ENCODE results near the gene CLEC20A. TPM values are rescaled to one million over a fixed set of nuclear protein-coding genes. Genes with fewer than 3 reads are reported as not detected.

Gene CLEC20A
- total RNA-seq, 8 experiments from 2014 or later = 0.21 to 3.1 (median 0.50) TPM; not detected in 2

DNA sequence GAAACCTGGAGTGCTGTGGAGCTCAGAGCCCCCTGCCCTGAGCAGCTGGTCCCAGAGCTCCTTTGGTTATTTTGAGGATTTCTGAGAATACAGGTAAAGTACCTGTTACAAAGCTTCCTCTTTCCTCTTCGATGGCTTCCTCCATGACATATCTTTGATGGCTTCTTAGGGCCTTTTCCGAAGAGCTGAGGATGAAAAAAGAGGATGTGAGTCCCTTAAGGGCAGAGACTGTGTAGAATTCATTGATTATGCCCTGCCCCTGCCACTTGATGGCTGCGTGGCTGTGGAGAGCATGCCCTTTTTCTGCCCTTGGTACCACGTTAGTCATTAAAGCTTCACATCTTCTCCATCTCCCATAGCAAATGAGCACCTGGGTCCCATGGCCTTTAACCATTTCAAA, 30.4 kb upstream of the CLEC20A start:
- WGBS, 10 experiments = 66 to 90% (median 81%) methylated on average over 2 to 4 of the region's 4 CpGs; no CpG with 5 or more reads in 1 of the 10 experiments
- no peak overlapping the region for H3K4me3 ChIP-seq
- in situ Hi-C loops (cut with MboI; ENCODE audit: low pct_unique_long_range_greater_than_20kb in 2 of 9, low sequenced_read_pairs in 9 of 9, unreplicated experiment in 9 of 9) = loop anchor here in 8 of 9 experiments (25.0 kb wide), 6 partner anchors 215 to 860 kb away; partner anchors contain the start of gene AXDND1 (in 5 of the 8)
- ATAC-seq (replicated peaks in 6 of 8) = no peak
- H3K27ac ChIP-seq = no peak overlapping the region
- peaks cover 0 to 10% of the 10 kb centered on the region in 2 donors for H3K4me1 ChIP-seq (replicated peaks in 1 of 2)

DNA sequence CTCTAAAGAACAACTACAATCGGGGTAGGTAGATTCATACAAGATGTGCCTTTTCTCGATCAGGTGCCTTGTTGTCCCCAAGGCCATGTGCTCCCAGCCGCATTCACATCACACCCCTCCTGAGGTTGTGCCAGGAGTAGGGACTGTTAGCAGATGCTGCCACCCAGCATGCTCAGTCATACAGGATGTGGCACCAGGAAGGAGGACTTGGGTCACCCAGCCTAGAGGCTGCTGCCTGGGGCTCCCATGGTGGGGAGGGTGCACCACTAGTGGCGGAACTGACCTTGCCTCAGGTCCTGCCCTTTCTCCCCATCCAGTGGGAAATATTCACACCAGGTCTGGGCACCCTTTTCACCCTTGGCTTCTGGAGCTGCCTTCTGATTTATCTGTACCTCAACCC, 24.5 kb upstream of the CLEC20A start:
- no peak overlapping the region for H3K27ac ChIP-seq
- in situ Hi-C loops (cut with MboI; ENCODE audit: low pct_unique_long_range_greater_than_20kb in 2 of 9, low sequenced_read_pairs in 9 of 9, unreplicated experiment in 9 of 9) = loop anchor here in 1 of 9 experiments (25.0 kb wide), 1 partner anchor 184 kb away; no protein-coding TSS in a partner anchor
- no peak overlapping the region for H3K4me3 ChIP-seq
- ATAC-seq (replicated peaks in 6 of 8) = no peak
- 73 to 100% (median 93%) methylated on average over 1 to 3 of the region's 4 CpGs; no CpG with 5 or more reads in 5 of the 10 experiments for WGBS, 10 experiments
- H3K4me1 ChIP-seq (replicated peaks in 1 of 2) = peaks cover 0 to 3% of the 10 kb centered on the region in 2 donors

DNA sequence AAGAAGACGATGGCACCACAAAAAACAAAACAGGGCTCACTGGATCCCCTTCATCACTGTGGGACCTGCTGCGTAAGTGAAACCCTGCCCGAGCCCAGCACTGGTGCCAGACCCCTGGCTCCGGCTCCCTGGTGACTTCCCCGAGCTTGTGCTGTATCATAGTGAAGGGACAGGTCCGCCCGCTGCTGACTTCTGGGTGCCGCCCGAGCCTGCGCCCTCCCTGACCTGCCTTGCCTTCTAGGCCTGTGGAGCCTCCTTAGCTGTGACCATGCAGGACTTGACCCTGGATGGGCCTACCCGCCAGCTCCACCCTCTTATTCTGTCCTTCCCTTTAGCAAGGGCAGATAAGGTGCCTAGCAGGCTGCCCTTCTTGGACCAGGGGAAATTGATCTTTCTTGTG, 24.0 kb upstream of the CLEC20A start:
- peaks cover 0 to 3% of the 10 kb centered on the region in 2 donors for H3K4me1 ChIP-seq (replicated peaks in 1 of 2)
- WGBS, 10 experiments = 92 to 100% (median 100%) methylated on average over 2 to 11 of the region's 11 CpGs; no CpG with 5 or more reads in 7 of the 10 experiments
- in situ Hi-C loops (cut with MboI; ENCODE audit: low pct_unique_long_range_greater_than_20kb in 2 of 9, low sequenced_read_pairs in 9 of 9, unreplicated experiment in 9 of 9) = loop anchor here in 1 of 9 experiments (25.0 kb wide), 1 partner anchor 184 kb away; no protein-coding TSS in a partner anchor
- ATAC-seq (replicated peaks in 6 of 8) = no peak
- H3K27ac ChIP-seq = no peak overlapping the region
- H3K4me3 ChIP-seq = no peak overlapping the region

DNA sequence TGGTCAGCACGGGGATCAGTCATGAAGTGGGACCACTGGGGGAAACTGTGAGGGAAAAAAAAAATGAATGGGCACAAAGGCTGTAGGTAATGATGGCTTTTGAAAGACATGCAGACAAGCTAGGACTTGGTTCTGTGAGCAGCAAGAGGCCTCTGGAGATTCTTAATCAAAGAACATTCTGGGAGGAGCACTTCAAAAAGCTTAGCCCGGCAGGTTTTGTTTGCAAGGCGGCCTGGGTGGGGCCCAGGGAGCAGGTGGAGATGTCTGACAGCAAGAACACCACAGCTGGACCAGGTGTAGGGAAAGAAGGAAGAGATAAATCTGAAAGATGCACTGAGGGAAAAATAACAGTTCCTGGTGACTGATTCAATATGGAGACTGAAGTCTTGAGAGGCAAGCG, 22.1 kb upstream of the CLEC20A start:
- WGBS, 10 experiments = 40 to 100% (median 72%) methylated on average over 1 to 4 of the region's 4 CpGs; no CpG with 5 or more reads in 1 of the 10 experiments
- ATAC-seq (replicated peaks in 6 of 8) = no peak
- H3K4me1 ChIP-seq (replicated peaks in 1 of 2) = no peaks in the 10 kb centered on the region
- H3K27ac ChIP-seq = no peak overlapping the region
- H3K4me3 ChIP-seq = no peak overlapping the region
- in situ Hi-C loops (cut with MboI; ENCODE audit: low pct_unique_long_range_greater_than_20kb in 2 of 9, low sequenced_read_pairs in 9 of 9, unreplicated experiment in 9 of 9) = loop anchor here in 3 of 9 experiments (10.0 to 25.0 kb wide), 2 partner anchors 182 to 214 kb away; no protein-coding TSS in a partner anchor

DNA sequence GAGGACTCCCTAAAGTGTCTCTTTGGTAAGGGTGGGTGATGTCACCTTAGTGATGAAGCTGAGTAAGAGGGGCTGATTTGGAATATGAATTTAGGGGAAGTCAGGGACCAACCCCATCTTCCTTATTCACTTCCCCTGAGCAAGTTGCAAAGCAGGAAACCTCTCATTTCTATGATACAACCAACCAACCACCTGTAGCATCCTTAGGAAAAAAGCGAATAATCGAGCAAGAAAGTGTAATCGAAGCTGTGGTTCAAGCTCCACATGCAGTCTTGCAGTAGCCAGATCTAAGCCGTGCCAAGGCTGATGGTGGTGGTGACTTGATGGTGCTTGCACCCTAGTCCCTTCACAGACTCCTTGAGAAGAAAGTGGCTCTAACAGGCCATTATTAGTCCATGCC, 19.3 kb upstream of the CLEC20A start:
- 75 to 96% (median 86%) methylated on average over 1 to 4 of the region's 4 CpGs; no CpG with 5 or more reads in 1 of the 10 experiments for WGBS, 10 experiments
- H3K4me3 ChIP-seq = no peak overlapping the region
- no peak for ATAC-seq (replicated peaks in 6 of 8)
- no peak overlapping the region for H3K27ac ChIP-seq
- H3K4me1 ChIP-seq (replicated peaks in 1 of 2) = no peaks in the 10 kb centered on the region
- in situ Hi-C loops (cut with MboI; ENCODE audit: low pct_unique_long_range_greater_than_20kb in 2 of 9, low sequenced_read_pairs in 9 of 9, unreplicated experiment in 9 of 9) = loop anchor here in 3 of 9 experiments (10.0 to 25.0 kb wide), 2 partner anchors 179 to 211 kb away; no protein-coding TSS in a partner anchor

DNA sequence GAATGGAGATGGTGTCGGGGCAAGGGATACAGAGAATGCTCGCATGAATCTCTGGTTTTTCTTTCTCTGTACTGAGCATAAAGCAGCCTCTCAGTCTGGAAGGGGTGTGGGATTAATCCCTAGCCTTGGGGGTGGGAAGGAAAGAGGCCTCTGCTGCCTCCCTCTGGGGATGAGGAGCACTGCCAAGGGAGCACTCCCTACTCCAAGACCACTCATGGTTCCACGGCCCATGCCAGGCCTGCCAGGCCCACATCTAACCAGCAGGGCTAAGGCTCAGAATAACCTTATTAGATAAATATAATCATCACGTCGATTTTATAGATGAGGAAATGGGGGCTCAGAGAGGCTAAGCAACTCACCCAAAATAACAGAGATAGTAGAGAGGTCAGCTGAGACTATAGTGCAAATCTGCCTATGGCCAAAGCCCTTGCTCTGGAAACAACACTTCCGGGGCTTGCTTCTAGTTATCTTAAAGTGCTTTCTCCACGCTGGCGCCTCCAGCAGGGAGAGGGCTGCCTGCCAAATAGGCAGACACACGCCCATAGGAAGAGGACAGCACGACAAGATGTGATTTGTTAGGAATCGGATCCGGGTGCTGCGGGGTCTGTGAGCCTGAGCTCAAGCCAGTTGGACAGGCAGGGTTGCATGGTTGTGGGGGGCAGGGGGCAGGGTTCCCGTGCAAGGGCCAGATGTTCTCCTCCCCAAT, 16.7 kb upstream of the CLEC20A start:
- Histone ChIP-seq H3K4me1 (replicated peaks in 1 of 2) (no peaks in the 10 kb centered on the region), H3K27ac (no peak overlapping the region), H3K4me3 (no peak overlapping the region)
- in situ Hi-C loops (cut with MboI; ENCODE audit: low pct_unique_long_range_greater_than_20kb in 2 of 9, low sequenced_read_pairs in 9 of 9, unreplicated experiment in 9 of 9) = loop anchor here in 3 of 9 experiments (10.0 to 25.0 kb wide), 2 partner anchors 176 to 209 kb away; no protein-coding TSS in a partner anchor
- WGBS, 10 experiments = 3 to 91% (median 64%) methylated on average over 1 to 14 of the region's 14 CpGs; no CpG with 5 or more reads in 2 of the 10 experiments
- peak in 3 of 8 experiments; percentile 84 to 97 (median 94) for ATAC-seq (replicated peaks in 6 of 8)

DNA sequence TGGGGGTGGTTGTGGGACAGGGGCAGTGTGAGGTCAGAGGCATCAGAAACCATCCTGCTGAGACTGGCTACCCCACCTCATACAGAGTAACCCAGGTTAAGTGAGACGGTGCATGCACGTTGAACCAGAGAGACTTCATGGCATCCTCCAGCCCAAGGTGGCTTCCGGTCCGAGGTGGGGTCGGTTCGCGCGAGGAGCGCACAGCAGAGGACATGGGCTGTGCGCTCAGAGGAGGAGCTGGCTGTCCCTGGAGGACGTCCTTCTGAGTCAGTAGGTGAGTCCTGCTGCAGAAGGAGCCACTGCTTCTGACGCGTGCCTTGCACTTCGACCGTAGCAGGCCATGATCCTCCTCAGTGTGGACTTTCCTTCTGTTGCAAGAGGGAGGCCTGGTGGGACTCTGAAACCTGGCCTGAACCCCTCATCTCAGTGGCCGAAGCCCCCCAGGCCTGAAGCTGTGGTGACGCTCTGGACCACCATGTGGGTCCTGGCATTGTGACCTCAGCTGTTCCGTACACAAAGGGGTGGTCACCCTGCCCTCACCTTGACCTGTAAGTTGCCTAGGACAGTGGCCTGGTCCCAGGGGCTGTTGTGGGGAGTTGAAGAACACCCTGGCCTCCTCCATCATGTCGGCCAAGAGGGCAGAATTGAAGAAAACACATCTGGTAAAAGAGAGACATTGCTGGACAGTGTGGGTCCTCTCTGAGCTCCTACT, 16.0 kb upstream of the CLEC20A start, which contains the start of gene TEX35:
Gene TEX35 (plus strand): TSS at position 544 of the 712 bp plus-strand sequence. CDS start 80 bp downstream, at position 624.
- H3K4me3 ChIP-seq = no peak within 1 kb of the TSS
- no peaks in the 10 kb centered on the region for H3K4me1 ChIP-seq (replicated peaks in 1 of 2)
- in situ Hi-C loops (cut with MboI; ENCODE audit: low pct_unique_long_range_greater_than_20kb in 2 of 9, low sequenced_read_pairs in 9 of 9, unreplicated experiment in 9 of 9) = loop anchor here in 3 of 9 experiments (10.0 to 25.0 kb wide), 2 partner anchors 175 to 208 kb away; no protein-coding TSS in a partner anchor
- no peak for ATAC-seq (replicated peaks in 6 of 8)
- 79 to 98% (median 88%) methylated on average over 2 to 15 of the region's 19 CpGs; no CpG with 5 or more reads in 5 of the 10 experiments for WGBS, 10 experiments
- H3K27ac ChIP-seq = no peak within 1 kb of the TSS

DNA sequence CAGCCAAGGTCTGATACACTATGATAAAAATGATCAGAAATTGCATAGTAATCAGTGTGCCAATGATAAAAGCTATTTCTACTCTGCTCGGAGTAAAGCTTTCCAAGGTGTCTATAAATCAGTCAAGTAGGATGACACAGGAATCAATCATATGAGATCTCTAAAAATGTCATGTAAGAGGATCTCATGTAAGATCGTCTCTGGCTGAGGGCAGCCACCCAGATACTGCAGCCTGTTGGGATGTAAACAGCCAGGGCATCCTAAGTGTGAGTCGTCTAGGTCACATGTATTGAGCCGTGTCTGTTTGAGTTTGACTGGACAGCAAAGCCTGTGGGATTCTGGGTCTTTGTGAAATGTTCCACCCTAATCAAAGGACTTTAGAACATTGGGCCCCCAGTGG, 13.4 kb upstream of the CLEC20A start:
- Histone ChIP-seq H3K27ac (no peak overlapping the region), H3K4me1 (replicated peaks in 1 of 2) (no peaks in the 10 kb centered on the region), H3K4me3 (no peak overlapping the region)
- in situ Hi-C loops (cut with MboI; ENCODE audit: low pct_unique_long_range_greater_than_20kb in 2 of 9, low sequenced_read_pairs in 9 of 9, unreplicated experiment in 9 of 9) = loop anchor here in 3 of 9 experiments (10.0 to 25.0 kb wide), 2 partner anchors 173 to 205 kb away; no protein-coding TSS in a partner anchor
- ATAC-seq (replicated peaks in 6 of 8) = no peak
- WGBS, 10 experiments = 40 to 100% (median 92%) methylated on average over 1 to 4 of the region's 4 CpGs; no CpG with 5 or more reads in 1 of the 10 experiments

DNA sequence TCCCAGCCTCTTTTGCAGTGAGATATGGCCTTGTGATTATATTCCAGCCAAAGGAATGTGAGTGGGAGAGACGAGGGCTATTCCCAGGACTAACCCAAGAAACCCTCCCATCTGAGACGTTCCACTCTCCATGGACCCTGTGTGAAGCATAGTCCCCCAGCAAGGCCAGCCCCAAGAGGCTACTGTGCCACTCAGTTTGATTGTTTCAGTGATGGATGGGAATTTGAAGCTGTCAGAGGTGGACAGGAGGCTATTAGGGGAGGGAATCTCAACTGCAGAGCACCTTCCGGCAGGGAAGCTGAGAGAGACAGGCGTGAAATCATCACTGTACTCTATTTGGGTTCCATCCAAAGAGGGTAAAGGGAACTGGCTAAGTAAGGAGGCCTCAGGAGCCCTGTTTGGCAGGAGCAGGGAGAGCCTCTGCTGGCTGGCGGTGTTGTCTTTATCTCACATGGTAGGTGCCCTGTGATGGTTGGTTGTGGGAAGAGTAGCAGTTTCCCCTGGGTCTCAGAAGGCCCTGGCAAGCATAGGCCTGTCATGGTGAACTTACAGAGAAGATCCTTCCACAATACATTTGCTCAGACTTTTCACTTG, 12.7 kb upstream of the CLEC20A start:
- H3K4me3 ChIP-seq = no peak overlapping the region
- in situ Hi-C loops (cut with MboI; ENCODE audit: low pct_unique_long_range_greater_than_20kb in 2 of 9, low sequenced_read_pairs in 9 of 9, unreplicated experiment in 9 of 9) = loop anchor here in 3 of 9 experiments (10.0 to 25.0 kb wide), 2 partner anchors 172 to 205 kb away; no protein-coding TSS in a partner anchor
- no peak overlapping the region for H3K27ac ChIP-seq
- no peaks in the 10 kb centered on the region for H3K4me1 ChIP-seq (replicated peaks in 1 of 2)
- ATAC-seq (replicated peaks in 6 of 8) = peak in 5 of 8 experiments; percentile 24 to 93 (median 76)
- 47 to 77% (median 75%) methylated on average over 2 to 5 of the region's 5 CpGs; no CpG with 5 or more reads in 4 of the 10 experiments for WGBS, 10 experiments

DNA sequence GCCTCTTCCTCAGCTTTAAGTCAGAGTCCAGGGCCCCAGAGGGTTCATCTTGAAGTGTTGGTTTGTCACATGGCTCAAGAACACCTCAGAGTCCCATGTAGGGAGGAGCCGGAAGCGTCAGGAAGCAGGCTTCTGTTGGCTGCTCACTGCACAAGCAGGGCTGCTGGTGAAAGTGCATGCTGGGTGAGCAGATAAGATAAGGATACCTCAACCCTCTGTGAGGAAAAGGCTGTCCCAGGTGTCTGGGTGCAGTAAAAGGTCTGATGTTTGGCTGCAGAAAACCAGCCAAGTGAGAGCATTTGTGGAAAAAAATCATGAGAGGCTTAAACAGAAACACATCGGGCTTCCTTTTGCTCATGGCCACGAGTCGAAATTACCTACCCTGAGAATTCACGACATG, 9.9 kb upstream of the CLEC20A start:
- WGBS, 10 experiments = 67 to 100% (median 85%) methylated on average over 1 to 6 of the region's 6 CpGs; no CpG with 5 or more reads in 3 of the 10 experiments
- in situ Hi-C loops (cut with MboI; ENCODE audit: low pct_unique_long_range_greater_than_20kb in 2 of 9, low sequenced_read_pairs in 9 of 9, unreplicated experiment in 9 of 9) = loop anchor here in 1 of 9 experiments (25.0 kb wide), 1 partner anchor 169 kb away; no protein-coding TSS in a partner anchor
- Histone ChIP-seq H3K4me3 (no peak overlapping the region), H3K4me1 (replicated peaks in 1 of 2) (no peaks in the 10 kb centered on the region), H3K27ac (no peak overlapping the region)
- peak in 2 of 8 experiments; percentile 28 to 52 for ATAC-seq (replicated peaks in 6 of 8)

DNA sequence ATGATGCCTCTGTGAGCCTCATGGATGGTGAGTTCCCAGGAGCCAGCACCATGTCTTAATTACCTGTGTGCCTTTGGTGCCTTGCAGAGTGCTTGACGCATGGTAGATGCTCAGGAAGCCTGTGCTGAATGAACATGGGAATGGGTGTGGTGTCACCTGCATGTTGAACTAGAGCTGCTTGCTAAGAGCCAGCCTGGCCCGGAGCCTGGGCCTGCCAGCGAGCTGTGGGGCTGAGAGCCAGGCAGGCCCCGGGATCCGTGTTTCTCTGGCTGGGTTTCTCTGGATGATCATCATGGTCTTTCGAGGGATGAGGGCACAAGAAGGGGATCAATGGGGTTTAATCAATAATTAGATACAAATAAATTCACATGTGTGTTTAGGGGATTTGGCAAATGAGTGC, 9.4 kb upstream of the CLEC20A start:
- Histone ChIP-seq H3K4me3 (no peak overlapping the region), H3K4me1 (replicated peaks in 1 of 2) (no peaks in the 10 kb centered on the region), H3K27ac (no peak overlapping the region)
- no peak for ATAC-seq (replicated peaks in 6 of 8)
- in situ Hi-C loops (cut with MboI; ENCODE audit: low pct_unique_long_range_greater_than_20kb in 2 of 9, low sequenced_read_pairs in 9 of 9, unreplicated experiment in 9 of 9) = loop anchor here in 1 of 9 experiments (25.0 kb wide), 1 partner anchor 169 kb away; no protein-coding TSS in a partner anchor
- 49 to 100% (median 80%) methylated on average over 1 to 5 of the region's 6 CpGs; no CpG with 5 or more reads in 5 of the 10 experiments for WGBS, 10 experiments

DNA sequence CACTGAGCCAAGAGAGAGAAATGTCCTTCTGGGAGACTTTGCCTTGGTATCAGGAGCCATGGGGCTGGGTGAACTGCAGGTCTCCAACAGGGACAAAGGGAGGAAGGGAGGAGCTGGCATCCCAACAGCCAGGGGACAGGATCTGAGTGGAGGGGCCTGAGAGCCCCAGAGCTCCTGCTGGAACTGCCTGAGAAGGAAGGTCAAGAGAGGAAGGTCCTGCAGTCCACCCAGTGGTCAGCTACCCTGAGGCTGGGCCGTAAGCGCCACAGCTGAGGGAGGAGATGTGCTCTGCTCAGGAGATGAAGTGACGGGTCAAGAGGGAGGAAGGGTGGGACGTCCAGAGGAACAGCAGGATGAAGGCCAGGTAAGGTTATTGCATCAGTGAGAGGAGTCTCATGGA, 7.5 kb upstream of the CLEC20A start:
- in situ Hi-C loops (cut with MboI; ENCODE audit: low pct_unique_long_range_greater_than_20kb in 2 of 9, low sequenced_read_pairs in 9 of 9, unreplicated experiment in 9 of 9) = loop anchor here in 1 of 9 experiments (25.0 kb wide), 1 partner anchor 167 kb away; no protein-coding TSS in a partner anchor
- H3K4me3 ChIP-seq = no peak overlapping the region
- 40 to 89% (median 79%) methylated on average over 1 to 4 of the region's 4 CpGs; no CpG with 5 or more reads in 5 of the 10 experiments for WGBS, 10 experiments
- H3K4me1 ChIP-seq (replicated peaks in 1 of 2) = no peaks in the 10 kb centered on the region
- ATAC-seq (replicated peaks in 6 of 8) = no peak
- H3K27ac ChIP-seq = no peak overlapping the region

Measured in motor neuron (in vitro differentiated cells).